GM18868 (cell line): Measurements from ENCODE around the gene INHBB.
"Not testable (repeated sequence)": the region's sequence is repeated elsewhere in the genome, so short reads cannot be mapped to it uniquely, and the experiment has no call there.

ENCODE experiments used
- ATAC-seq: cut with Tn5 transposase; IDR thresholded peaks from one replicate; pipeline ENCODE4 v1.9.1; 2021; ENCODE audit warnings: mild to moderate bottlenecking, moderate library complexity; ENCODE audit not compliant: unreplicated experiment

Gene INHBB

DNA sequence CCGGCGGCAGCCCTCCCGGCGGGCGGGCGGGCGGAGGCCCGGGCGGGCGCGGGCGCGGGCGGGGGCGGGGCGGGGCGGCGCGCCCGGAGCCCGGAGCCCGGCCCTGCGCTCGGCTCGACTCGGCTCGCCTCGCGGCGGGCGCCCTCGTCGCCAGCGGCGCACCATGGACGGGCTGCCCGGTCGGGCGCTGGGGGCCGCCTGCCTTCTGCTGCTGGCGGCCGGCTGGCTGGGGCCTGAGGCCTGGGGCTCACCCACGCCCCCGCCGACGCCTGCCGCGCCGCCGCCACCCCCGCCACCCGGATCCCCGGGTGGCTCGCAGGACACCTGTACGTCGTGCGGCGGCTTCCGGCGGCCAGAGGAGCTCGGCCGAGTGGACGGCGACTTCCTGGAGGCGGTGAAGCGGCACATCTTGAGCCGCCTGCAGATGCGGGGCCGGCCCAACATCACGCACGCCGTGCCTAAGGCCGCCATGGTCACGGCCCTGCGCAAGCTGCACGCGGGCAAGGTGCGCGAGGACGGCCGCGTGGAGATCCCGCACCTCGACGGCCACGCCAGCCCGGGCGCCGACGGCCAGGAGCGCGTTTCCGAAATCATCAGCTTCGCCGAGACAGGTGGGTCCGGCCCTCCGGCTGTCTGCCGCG is at the start of gene INHBB:
TSS of gene INHBB (plus strand) at position 111 of the 641 bp plus-strand sequence. CDS start at position 164, 53 bp downstream.
- ATAC-seq, result no peak

DNA sequence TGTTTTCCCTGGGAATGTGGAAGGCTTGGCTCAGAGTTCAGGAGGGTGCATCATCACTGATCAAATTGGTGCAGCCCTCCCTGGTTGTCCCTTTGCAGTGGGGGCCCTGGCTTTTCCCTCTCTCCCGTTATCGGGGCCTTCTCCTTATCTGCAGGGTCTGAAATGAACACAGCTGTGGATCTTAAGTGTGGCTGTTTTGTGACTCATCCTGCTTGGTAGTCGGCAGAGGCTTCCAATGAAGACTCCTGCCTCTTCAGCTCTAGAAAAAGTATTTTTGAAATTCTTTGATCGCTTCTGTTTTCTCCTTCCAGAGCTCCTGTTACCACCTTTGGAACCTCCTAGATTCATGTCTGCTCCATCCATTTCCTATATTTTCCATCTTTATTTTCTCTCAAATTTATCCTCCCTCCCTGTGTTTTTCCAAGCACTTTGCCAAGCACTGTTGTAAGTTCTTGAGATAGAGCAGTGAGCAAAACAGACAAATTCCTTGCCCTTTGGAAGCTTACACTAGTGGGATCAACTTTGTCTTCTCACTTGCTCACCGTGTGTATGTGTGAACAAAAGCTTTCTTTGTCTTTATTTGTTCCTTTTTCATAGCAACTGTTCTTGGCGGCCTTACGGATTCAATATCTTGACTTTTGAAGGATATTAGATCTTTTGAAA is 47.6 kb upstream of the INHBB start:
- no peak for ATAC-seq

DNA sequence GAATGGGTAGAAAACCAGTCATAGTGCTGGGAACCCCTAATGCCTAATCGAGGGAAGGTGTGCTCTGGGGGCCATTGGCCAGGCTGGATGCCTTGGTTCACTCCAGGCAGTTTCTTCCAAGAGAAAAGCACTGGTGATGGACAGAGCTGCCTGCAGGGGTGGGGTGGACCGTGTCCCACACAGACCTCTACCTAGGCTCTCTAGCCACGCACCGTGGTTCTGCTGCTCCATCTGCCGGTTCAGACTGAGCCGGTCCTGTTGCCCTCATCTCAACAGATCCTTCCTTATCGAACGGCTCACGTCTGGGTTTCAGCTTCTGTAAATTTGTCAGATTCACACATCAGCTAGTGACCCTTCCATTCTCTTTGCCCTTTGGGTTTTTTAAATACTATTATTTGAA is 46.9 kb upstream of the INHBB start:
- no peak for ATAC-seq

DNA sequence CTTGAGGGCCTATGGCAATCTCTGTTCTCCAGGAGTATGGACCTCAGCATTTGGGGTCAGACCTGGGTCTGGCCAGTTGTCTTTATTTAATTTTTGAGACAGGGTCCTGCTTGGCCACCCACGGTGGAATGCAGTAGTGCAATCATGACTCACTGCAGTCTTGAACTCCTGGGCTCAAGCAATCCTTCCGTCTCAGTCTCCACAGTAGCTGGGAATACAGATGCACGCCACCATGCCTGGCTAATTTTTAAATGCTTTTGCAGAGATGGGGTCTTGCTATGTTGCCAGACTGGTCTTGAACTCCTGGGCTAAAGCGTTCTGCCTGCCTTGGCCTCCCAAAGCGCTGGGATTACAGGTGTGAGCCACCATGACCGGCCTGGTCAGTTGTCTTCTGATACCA is 46.4 kb upstream of the INHBB start:
- ATAC-seq, result no peak

DNA sequence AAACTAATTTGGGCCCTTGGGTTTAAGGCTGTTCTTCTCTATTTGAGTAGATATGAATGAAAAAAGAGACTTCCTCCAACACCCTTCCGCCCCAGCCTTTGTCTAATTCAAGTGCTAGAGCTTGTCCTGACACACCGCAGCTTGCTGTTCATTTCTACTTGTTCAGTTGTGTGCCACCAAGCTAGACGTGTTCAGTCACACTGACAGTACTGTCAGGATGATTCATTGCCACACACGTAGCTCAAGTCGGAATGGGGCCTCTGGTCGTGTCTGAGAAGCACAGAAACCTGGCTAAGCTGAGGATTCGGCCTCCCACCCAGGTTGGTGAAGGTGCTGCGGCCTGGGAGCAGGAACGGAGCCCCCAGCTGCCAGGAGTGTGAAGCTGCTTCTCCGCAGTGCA is 45.6 kb upstream of the INHBB start:
- no peak for ATAC-seq

DNA sequence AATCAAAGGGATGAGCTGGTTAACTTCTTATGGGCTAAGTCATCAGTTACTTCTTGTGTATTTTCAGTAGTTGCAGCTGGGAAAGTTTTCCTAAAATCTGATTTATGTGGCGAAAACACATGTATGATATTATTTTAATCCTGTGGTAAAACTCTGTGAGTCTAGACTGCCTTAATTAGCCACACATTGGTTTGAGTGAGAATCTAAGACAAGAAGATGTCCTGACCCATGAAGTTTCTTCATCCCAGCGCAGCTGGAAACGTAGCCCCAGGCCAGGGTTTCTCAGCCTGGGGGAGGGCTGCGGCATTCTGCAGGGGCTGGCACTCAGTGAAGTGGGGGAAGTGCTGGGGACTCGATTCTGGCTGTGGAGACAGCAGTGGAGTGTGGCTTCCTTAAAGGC is 44.7 kb upstream of the INHBB start:
- no peak for ATAC-seq

DNA sequence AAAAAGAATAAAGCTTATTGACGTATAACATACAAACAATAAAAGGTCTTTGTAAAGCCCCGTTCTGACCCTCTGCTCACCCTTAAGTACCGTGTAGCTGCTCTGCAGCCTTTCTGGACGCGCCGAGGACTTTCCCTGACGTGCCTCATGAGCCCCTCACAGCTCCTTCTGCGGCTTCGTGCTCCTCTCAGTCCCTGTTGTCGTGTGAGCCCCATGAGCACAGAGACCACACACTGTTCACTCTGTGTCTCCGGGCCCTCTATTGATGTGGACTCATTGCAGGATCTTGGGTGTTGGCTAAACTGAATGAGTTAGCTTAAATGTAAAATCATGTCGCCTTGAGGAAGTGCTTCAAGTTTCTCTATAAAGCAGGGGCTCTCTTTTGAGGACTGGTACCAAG is 43.6 kb upstream of the INHBB start:
- ATAC-seq, result no peak

DNA sequence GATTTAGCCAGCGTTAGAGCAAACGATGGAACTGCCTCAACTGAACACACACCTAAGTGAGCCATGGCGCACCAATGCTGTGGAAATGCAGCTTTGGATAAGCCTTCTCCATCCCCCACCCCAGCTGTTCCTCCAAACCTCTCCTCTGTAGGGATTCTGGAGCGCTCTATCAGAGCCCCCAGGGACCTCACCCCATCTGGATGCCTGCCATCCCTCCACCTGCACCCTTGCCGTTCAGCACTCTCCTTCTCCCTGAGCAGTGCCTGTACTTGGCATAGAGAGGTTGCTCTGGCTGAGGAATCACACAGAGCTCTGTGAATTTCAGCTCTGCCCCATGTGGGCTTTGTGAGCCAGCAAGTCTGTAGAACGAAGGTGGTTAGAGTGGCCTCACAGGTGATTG is 42.8 kb upstream of the INHBB start:
- no peak for ATAC-seq

DNA sequence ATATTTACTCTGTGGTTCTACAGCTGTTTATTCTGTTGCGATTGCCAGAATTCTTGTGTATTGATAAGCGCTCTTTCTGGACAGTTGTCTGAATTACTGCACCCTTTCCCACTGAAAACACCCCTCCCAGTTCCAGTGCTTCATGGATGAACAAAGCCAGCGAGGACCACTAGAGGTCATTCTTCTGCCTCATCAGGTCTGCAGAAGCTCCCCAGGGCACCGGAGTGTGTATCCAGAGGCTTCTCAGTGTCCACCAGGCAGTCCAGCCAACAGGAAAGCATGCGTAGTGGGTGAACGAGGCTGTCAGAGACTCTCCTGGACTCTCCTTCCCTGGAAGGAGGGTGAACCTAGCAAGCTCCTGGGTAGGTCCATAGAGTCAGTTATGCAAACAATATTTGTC is 40.6 kb upstream of the INHBB start:
- no peak for ATAC-seq

DNA sequence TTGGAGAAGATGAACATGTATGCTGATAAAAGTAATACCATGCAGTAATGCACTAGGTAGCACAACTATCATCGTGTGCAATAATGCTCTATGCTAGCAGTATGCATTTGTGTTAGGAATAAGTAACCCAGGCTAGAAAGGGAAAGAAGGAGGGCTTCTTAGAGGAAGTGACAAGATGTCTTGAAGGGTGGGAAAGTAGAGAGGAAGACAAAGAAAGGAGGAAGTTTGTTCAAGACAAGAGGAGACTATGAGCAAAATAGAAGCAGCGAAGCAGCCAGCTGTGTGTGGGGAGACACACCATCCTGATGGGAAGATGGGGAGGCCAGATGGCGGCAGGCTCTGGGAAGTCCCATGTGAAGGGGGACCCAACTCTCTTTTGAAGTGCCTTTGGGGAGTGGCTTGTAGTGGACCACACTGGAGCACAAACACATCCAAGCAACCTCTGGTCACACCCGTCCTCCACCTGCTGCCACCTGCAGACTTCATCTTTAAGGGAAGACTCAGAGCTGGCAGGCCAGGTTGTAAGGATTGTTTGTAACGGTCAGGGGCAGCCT is 39.9 kb upstream of the INHBB start:
- ATAC-seq, result no peak

DNA sequence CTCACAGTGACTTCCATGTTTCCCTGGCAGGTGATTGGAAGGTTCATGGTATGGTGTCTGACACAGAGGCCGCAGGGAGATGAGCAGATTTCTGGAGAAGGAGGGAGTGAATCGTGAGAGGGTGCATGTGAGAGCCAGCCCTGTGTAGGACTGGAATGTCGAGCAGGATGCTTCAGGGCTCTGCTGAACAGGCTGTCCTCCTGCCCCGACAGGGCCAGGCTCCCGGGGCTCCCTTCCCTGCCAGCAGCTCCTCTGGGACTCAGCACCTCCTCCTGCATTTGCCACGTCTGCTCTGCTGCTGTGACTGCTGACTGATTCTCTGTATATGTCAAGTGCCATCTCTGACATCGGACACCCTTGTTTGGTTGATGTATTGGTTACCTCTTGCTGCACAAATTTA is 38.5 kb upstream of the INHBB start:
- no peak for ATAC-seq

DNA sequence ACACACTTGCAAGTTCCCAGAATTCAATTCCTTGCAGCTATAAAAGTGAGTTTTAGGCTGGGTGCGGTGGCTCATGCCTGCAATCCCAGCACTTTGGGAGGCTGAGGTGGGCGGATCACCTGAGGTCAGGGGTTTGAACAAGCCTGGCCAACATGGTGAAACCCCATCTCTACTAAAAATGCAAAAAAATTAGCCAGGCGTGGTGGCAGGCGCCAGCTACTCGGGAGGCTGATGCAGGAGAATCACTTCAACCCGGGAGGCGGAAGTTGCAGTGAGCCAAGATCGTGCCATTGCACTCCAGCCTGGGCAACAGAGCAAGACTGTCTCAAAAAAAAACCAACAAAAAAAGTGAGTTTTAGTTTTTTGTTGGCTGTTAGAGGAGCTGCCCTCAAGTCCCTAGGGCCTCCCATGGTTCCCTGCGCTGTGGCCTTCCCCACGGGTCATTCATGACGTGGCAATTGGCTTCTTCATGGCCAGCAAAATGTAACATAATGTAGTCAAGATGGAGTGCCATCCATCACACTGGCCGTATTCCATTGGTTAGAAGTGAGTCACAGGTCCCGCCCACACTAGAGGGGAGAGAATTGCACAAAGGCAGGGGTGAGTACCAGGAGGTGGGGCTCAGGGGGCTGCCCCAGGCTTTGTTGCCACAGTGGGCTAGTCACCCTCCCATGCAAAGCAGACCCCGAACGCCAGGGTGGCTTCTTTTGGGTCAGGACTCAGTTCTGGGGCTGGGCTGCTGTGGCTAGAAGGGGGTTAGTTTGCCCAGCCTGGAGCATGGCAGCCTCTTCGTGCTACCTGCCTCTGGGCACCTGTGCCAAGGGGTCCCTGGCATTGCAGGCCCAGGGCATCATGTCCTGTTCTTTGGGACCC is 37.7 kb upstream of the INHBB start:
- peak; percentile 28 for ATAC-seq

DNA sequence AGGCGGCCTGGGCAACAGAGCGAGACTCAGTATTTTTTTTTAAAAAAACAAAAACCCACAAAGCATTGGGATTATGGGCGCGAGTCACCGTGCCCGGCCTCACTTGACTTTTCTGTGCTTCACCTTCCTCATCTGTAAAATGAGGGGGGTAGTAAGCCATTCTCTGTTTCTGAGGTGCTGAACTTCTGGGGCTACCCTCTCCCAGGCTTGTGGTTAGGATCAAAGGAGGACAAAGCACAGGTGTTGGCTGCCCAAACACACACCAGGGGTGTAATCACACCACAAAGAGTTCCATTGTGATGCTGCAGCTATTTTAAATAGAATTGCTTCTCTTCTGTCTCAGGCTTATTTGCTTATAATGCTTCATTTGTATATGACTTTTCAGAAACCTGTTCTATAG is 35.8 kb upstream of the INHBB start:
- ATAC-seq, result peak; percentile 72

DNA sequence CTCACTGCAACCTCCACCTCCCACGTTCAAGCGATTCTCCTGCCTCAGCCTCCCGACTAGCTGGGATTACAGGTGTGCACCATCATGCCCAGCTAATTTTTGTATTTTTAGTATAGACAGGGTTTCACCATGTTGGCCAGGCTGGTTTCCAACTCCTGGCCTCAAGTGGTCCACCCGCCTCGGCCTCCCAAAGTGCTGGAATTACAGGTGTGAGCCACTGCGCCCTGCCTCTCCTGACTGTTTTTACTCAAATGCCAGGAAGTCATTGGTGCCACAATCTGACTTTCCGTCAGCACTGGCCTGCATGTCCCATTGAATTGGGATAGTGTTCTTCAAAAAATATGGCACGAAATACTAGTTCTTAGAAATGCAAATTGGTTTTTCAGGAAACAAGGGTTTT is 35.1 kb upstream of the INHBB start:
- ATAC-seq, result not testable (repeated sequence)

DNA sequence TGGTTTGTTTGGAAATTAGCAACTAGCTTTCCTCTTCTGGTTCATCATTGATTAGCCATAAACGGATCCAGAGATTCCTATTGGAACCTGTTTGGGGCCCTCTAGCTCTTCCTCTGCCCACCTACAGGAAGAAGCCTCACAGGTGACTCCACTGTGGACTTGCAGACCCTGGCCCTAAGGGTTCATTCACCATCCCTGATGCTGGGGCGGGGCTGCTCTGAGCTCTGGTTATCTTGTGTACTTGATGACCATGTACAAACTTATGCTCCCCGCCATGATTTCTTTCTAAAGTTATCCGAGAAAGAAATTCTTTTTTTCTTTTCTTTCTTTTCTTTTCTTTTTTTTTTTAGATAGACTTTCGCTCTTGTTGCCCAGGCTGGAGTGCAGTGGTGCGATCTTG is 33.9 kb upstream of the INHBB start:
- no peak for ATAC-seq

DNA sequence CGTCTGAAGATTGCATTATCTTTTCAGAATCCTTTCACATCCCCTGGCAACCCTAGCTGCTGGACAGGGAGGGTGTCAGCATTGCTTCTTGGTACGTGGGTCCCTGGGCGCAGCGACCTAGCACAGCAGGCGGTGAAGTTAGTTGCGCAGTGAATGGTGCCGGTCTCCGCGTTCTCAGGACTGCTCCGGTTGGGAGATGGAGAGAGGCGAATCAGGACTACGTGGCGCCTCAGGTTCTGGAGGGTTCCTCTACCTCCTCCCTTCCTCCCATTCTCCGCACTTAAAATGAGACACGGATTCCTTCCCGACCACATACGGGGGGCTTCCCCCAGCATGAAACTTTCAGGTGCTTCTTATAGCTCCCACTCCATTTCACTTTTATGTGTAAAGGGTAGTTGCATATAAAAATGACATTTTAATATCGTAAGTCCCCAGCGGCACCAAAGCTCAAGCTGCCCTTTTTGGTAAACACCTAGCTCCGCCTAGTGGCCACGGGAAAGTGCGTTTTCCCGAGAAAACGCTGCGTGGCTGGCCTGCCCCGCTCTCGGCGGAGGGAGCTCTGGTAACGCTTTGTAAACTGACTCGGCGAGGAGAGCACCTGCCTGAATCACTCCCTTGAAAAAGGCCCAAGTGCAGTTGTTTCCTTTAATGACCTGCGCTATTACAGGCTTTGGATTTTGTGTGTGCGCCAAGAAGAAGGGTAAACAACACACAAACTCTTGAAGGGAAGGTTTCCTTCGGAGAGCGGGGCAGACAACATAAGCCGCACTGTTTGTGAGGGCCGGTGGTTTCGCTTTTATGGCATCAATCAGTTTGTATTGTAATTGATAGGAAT is 32.9 kb upstream of the INHBB start:
- ATAC-seq, result peak; percentile 51

DNA sequence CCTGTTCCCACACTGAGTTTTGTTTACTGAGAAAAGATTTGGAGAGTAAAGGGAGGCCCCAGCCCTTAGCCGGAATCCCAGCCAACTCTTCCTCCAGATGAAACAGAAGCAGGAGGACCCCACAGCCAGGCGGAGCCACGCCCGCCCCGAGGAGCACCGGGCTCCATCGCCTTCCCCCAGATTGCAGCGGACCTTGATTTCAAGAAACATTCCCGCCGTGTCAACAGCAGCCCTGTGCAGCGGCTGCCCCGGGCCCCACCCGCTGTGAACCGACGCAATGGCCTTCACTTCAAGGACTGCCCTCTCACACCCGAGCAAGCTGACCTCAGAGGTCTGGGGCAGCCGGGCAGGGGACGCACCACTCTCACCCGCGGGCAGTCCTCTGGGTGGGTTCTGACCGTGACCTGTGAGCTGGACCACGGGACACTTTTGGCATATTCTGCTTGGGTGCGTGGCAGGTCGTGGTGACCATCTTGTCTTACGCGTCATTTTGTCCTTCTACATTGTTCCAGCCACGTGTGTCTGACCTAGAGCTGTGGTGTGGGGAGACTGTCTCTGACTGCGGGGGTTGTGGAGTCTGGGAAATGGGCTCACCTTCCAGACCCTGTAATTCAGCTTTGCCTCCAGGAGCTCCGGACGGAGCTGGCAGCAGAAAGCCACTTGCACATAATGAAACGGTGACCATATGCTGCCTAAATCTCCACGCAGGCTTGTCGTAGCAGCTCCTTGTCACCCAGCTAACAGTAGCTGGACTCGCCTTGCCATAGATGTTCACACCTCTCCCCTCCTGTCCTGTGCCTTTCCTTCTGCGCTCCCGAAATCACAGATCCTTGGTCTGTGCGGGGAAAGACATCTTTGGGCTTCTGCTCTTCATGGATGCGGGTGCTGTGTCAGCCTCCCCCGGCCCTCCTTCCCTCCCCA is 32.0 kb upstream of the INHBB start:
- no peak for ATAC-seq

DNA sequence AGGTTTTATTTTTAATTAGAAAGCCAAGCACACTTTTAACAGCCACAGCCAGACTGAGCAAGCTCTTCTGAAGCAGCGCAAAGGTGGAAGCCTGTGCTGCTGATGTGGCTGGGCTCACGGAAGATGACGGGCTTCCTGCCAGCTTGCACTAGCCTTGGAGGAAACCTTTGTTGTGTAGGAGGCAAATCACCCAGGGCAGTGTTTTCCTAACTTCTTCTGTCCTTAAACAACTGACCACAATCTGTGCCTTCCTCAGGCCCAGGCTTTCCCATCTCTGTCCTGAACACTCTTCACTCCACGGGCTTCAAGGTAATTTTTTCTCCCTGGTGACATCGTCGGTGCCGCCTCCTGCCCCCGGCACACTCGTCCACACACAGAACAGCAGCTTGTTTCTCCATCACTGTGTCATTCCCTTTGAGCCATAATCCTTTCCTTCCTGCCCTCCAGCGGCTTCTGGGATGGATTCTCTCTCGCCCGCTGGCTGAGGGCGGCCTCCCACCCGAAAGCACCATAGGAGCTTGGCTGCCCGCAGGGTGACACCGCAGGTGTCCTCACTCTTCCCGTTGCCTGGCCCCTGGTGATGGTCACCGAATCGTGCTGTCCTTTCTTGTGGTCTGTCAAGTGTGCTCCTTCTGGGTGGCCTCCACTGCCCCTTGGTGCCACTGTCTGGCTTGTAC is 31.1 kb upstream of the INHBB start:
- no peak for ATAC-seq

DNA sequence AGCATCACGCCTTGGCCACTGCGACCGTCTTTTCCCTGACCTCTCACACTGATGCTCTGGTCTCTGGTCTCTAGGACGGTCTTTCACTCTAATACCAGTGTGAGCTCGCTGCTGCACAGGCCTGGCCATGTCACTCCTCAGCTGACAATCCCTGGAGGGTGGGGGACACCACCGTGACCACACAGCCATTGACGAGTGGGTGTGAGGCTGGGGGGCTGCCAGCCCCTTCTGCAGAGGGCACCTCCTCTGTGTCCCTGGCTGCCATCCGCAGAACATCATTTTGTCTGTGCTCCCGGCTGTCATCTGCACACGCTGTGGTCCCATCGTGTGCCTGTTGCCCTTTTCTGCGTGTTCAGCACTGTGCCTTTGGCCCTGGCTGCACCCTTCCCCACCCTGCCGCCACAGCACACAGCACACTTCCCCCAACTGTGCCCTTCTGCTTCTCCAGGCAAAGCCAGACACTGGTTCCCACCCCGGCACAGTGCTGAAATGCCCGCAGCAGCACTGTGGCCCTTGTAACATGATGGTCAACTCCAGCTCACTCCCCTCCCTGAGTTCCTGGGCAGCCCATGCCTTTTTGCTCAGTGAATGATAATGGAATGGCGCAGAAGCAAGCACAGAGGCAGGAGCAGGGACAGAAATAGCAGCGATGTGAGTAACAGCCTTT is 30.4 kb upstream of the INHBB start:
- ATAC-seq, result no peak
